ENCODE measurements around the gene HELZ.

HELZ gene

DNA sequence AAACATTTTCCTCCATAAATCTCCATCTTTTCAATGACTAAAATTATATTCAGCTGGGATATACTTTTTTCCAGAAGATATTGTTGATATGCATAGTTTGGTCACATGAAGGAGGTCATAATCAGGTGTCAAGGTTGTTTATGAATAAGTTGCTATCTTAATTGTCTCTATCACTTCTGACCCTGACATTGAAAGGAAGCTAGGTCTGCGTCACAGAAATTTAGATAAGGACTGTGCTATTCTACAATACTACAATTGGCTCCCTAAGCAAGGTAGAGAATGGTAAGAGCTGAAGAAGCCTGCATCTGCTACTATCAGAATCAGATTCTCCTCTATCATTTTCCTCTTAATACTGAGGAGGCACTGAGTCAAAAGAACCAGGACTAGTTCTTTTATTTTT lies 133.2 kb downstream of the HELZ start:
- in situ Hi-C loops (cut with HindIII; ENCODE audit: low sequenced_read_pairs), result no loop called here
- TF ChIP-seq, protein P1, sequence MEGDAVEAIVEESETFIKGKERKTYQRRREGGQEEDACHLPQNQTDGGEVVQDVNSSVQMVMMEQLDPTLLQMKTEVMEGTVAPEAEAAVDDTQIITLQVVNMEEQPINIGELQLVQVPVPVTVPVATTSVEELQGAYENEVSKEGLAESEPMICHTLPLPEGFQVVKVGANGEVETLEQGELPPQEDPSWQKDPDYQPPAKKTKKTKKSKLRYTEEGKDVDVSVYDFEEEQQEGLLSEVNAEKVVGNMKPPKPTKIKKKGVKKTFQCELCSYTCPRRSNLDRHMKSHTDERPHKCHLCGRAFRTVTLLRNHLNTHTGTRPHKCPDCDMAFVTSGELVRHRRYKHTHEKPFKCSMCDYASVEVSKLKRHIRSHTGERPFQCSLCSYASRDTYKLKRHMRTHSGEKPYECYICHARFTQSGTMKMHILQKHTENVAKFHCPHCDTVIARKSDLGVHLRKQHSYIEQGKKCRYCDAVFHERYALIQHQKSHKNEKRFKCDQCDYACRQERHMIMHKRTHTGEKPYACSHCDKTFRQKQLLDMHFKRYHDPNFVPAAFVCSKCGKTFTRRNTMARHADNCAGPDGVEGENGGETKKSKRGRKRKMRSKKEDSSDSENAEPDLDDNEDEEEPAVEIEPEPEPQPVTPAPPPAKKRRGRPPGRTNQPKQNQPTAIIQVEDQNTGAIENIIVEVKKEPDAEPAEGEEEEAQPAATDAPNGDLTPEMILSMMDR (IDR thresholded peaks at IDR 0.05; ENCODE audit: low read depth, low read length, missing control alignments), result no peak
- no peak for DNase-seq (ENCODE audit: low read depth)
- H3K4me3 ChIP-seq (ENCODE audit: low read depth, low read length), result no peak overlapping the region

DNA sequence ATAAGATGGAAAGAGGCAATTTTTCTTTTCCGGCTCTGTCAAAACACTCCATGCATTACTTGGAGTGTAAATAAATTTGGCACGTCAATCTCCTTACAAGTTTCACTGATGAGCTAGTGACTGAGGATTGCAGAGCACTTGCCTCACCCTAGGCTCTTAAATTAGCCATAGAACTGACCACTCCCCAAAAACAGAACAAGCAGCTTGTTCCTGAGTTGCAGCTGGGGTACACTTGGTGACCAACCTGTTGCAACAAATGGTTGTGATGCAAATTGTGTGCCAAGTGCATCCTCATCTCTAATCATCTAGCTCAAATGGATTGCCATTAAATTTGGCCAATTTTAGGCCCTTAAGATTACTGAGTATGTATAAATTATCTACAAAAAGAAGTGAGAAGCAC lies 133.7 kb downstream of the HELZ start:
- no peak for DNase-seq (ENCODE audit: low read depth)
- H3K4me3 ChIP-seq (ENCODE audit: low read depth, low read length), result no peak overlapping the region
- TF ChIP-seq, protein P1 (IDR thresholded peaks at IDR 0.05; ENCODE audit: low read depth, low read length, missing control alignments), result no peak
- in situ Hi-C loops (cut with HindIII; ENCODE audit: low sequenced_read_pairs), result no loop called here

DNA sequence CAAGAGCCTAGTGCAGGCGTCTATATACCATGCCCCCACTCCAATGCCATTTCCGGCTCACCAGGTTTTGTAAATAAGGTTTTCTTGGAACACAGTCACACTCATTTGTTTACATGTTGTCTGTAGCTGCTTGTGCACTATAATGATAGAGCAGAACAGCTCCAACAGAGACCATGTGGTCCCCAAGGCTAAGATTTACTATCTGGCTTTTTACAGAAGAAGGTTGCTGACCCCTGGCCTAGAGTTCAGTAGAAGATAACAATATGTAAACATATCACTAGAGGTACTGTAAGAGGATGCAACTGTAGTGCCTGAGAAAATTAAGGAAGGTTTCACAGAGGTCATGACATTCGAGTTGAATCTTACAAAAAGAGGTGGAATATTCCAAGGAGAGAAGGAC lies 134.4 kb downstream of the HELZ start:
- TF ChIP-seq, protein P1 (IDR thresholded peaks at IDR 0.05; ENCODE audit: low read depth, low read length, missing control alignments), result no peak
- no peak overlapping the region for H3K4me3 ChIP-seq (ENCODE audit: low read depth, low read length)
- DNase-seq (ENCODE audit: low read depth), result no peak
- in situ Hi-C loops (cut with HindIII; ENCODE audit: low sequenced_read_pairs), result no loop called here

DNA sequence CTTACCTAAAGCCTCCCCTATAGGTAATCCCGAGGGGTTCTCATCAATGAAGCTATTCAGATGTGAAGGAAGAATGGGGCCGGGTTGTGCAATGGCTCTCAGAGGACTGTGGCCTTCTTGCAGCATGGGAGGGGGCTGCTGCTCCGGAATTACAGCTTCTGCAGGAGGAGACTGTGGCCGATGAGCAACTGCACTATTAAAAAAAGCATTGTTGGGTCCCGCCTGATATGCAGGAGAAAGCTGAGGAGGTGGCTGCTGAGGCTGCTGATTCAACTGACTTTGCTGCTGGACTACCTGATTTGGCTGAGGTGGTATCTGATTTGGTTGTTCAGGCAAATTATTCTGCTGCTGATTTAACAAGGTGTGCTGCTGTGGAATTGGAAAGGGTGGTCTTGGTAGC lies 135.9 kb downstream of the HELZ start:
- no peak overlapping the region for H3K4me3 ChIP-seq (ENCODE audit: low read depth, low read length)
- no peak for DNase-seq (ENCODE audit: low read depth)
- TF ChIP-seq, protein P1 (IDR thresholded peaks at IDR 0.05; ENCODE audit: low read depth, low read length, missing control alignments), result no peak
- in situ Hi-C loops (cut with HindIII; ENCODE audit: low sequenced_read_pairs), result no loop called here

DNA sequence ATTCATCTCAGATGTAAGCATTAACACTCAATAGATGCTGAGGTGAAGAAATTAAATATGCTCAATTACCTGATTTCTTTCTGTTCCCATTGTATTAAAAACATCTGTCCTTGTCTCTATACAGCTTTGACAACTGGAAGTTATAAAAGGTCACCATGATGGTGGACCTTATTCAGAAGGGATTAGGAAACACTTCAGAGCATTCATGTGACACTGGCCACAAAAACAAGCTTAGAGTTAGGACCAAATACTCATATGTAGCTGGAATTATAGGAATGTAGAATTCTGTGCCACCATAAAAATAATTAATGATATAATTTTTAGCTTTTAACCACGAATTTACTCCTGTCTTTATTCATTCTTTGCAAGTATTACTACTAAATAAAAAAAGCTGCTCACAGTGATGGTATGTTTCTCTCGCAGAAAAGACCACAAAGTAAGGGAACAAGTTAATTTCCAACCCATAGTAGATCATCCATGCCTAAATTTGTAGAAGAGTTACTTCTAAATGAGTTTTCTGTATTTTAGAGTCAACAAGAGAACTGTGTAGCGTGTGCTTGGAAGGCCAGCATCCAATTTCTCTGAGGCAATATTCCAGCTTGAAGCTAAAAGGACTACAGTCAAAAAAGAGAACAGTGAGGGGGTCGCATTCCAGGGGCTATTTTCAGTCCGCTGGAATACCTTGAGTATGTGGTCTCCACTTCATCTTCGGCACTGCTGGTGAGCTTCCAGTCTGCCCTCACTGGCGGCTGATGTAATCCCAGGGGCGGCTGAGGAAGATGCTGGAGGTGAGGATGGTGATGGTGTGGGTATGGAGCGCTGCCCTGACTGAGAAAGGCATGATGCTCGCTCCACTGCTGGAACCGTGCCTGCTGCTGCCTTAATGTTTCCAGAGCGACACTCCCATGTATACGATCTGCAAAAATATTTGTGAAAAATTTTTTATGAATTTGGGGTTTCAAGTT lies 136.9 kb downstream of the HELZ start:
- in situ Hi-C loops (cut with HindIII; ENCODE audit: low sequenced_read_pairs), result no loop called here
- peak; percentile 9 for DNase-seq (ENCODE audit: low read depth)
- TF ChIP-seq, protein P1 (IDR thresholded peaks at IDR 0.05; ENCODE audit: low read depth, low read length, missing control alignments), result no peak
- H3K4me3 ChIP-seq (ENCODE audit: low read depth, low read length), result no peak overlapping the region

DNA sequence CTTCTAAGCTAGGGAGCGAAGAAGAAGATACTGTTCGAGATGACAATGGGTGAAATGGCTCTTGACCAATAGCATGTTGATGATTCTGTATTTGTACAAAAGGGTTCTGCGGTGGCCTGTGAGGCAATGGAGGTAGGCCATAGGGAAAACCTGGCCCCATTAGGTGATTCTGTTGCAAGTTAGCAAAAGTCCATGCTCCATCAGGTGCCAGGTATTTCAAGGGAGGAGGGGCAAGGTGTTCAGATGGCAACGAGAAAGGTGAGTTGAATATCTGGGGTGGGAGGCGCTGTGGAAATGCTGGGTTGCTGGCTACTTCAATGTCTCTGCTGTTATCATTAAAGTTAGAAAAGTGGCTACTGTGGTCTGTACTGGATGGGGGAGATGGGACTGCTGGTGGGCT lies 137.8 kb downstream of the HELZ start:
- no peak for DNase-seq (ENCODE audit: low read depth)
- TF ChIP-seq, protein P1 (IDR thresholded peaks at IDR 0.05; ENCODE audit: low read depth, low read length, missing control alignments), result no peak
- in situ Hi-C loops (cut with HindIII; ENCODE audit: low sequenced_read_pairs), result no loop called here
- H3K4me3 ChIP-seq (ENCODE audit: low read depth, low read length), result no peak overlapping the region

All from astrocyte of the cerebellum (primary cell).